Measurements from ENCODE around the gene NPTX1.
A peak's percentile ranks its signal among the peaks of the same experiment; 100 is the strongest.

Gene NPTX1

GRCh38 chr17:80443916-80444643 lies 32.3 kb downstream of the NPTX1 start:
- DNase-seq (ENCODE audit: low read depth) = no peak

- no peak for DNase-seq (ENCODE audit: low read depth)
Measured at GRCh38 chr17:80443498-80443897, 32.9 kb downstream of the NPTX1 start.

- DNase-seq (ENCODE audit: low read depth) = no peak
Measured at GRCh38 chr17:80442764-80443163, 33.6 kb downstream of the NPTX1 start.

- no peak for DNase-seq (ENCODE audit: low read depth)
Measured at GRCh38 chr17:80442323-80442659, 34.1 kb downstream of the NPTX1 start.

- DNase-seq (ENCODE audit: low read depth) = no peak
Measured at GRCh38 chr17:80441598-80442322, 34.6 kb downstream of the NPTX1 start.

GRCh38 chr17:80441133-80441578 lies 35.3 kb downstream of the NPTX1 start:
- peak; percentile 61 for DNase-seq (ENCODE audit: low read depth)

- DNase-seq (ENCODE audit: low read depth) = no peak
Measured at GRCh38 chr17:80439499-80439898, 36.9 kb downstream of the NPTX1 start.

DNA sequence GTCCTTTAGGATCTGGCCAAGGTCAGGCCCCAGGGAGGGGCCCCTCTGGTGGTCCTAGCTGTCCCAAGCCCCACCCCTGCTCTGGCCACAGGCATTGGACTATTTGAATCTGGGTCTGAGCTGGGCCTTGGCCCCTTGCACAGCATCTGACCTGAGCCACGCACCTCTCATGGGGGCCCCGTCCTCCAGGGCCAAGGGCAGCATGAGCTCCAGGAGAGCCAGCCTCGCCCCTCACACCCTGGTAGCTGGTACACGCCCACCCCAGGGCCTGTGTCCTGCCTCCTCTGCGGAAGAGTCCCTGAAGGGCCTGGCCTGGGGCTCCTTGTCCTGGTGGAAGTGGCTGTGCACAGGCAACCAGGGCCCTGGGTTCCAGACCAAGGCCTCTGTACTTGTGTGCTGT lies 37.6 kb downstream of the NPTX1 start:
- no peak for DNase-seq (ENCODE audit: low read depth)

GRCh38 chr17:80437532-80437931 lies 38.9 kb downstream of the NPTX1 start:
- no peak for DNase-seq (ENCODE audit: low read depth)

DNA sequence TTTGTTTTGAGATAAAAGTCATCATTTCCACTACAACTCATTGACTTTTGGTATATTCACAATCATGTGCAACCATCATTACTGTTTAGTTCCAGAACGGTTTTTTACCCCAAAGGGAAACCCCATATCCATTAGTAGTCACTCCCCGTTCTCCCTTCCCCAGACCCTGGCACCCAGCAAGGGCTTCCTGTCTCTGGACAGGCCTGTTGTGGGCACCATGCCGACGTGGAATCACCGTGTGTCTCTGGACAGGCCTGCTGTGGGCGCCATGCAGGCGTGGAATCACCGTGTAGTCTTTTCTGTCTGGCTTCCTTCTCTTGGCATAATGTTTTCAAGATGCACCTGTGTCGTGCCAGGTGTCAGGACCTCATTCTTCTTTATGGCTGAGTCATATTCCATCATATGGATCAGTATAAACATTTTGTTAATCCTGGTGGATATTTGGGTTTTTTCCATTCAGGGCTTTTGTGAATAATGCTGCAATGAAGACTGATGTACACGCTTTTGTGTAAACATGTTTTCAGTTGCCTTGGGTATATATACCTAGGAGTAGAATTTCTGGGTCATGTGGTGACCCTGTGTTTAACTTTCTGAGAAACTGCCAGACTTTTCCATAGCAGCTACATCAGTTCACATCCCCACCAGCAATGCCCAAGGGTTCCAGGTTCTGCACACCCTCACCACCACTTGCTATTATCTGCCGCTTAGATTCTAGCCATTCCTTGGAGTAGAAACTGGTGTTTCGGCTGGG lies 42.3 kb downstream of the NPTX1 start:
- DNase-seq (ENCODE audit: low read depth) = no peak

DNA sequence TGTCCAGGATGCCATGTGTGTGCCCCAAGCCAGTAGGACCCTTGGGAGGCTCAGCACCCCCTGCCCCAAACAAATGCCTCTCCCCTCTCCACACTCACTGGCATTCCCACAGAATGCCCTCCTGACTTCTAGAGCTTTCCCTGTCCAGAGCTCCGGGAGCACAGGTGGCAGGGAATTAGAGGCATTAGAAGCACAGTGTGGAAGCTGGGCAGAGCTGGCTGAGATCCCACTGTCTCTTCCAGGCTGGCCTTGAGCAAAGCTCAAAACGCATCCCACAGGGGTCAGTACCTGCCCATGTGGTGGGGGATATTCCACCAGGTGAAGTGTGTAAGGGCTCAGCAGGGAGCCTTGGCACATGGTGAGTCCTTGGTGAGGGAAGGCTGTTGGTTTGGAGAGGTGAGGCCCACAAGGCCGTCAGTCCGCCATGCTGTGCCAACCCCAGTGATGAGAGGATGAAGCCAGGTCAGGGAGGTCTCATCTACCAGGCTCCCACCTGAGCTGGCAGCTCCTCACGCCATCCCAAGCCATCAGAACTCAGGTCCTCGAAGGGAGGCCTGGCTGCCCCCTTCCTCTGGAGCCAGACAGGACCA lies 43.4 kb downstream of the NPTX1 start:
- DNase-seq (ENCODE audit: low read depth) = no peak

GRCh38 chr17:80432350-80432955 lies 44.0 kb downstream of the NPTX1 start:
- no peak for DNase-seq (ENCODE audit: low read depth)

DNA sequence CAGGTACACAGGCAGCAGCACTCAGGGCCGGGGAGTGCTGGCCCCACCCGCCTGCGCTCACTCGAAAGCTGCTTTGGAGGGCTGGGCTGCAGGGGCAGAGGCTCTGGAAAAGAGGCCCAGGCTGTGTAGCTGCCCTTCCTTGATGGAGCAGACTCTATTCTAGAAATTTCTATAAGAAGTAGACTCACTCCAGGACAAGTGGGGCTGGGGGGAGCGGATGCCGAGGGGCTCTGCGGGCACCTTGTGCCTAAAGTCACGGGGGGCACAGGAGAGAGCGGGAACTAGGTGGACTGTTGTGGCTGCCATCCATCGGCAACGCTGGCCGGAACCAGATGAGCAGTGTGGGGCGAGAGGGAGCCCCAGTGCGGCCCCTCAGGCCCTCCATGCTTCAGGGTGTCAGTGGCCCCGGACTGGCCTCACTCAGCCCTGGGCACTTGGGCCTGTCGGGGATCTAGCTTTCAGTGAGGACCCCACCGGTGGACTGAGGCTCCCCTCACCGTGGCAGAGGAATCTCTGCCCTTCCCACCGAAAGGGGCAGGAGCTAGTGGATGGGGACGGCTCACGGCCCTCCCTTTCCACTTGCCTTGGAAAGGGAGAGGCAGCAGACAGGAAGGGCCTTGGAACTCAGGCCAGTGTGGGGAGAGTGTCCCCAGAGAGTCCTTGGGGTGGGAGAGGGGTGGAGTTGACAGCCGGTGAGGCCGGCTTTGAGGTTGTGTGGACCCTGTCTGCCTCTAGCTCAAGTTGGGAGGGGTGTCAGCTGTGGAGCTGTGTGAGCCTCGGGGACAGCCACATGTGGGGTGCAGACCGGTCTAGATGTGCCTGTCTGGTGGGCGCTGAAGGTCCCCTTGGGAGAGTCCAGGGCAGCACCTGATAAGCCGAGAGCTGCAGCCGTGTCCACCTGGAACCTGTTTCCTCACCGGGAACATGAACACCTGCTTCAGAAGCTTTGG lies 44.9 kb downstream of the NPTX1 start:
- DNase-seq (ENCODE audit: low read depth) = no peak

- no peak for DNase-seq (ENCODE audit: low read depth)
Measured at GRCh38 chr17:80430446-80431245, 45.8 kb downstream of the NPTX1 start.

- no peak for DNase-seq (ENCODE audit: low read depth)
Measured at GRCh38 chr17:80429356-80430275, 46.8 kb downstream of the NPTX1 start.

DNA sequence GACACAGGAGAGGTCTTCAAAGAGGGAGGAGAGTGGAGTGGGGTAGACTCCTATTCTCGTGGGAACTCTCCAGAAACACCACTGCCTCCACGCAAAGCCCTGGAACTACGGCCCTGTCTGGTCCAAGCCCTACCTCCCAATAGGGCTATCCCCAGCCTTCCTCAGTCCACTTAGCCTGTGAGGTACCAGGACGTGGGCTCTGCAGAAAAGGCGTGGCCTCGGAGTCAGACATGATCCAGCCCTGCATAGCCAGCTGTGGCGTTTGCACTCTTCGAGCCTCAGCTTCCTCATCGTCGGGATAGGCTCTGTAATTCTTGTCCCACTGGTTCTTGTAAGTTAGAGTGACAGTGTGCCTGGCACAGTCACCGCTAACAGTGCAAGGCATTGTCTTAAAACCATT lies 47.6 kb downstream of the NPTX1 start:
- no peak for DNase-seq (ENCODE audit: low read depth)

- no peak for DNase-seq (ENCODE audit: low read depth)
Measured at GRCh38 chr17:80428363-80428762, 48.0 kb downstream of the NPTX1 start.

GRCh38 chr17:80427366-80428282 lies 48.8 kb downstream of the NPTX1 start:
- no peak for DNase-seq (ENCODE audit: low read depth)
